ENCODE data around the gene ADTRP.

Gene ADTRP, protein sequence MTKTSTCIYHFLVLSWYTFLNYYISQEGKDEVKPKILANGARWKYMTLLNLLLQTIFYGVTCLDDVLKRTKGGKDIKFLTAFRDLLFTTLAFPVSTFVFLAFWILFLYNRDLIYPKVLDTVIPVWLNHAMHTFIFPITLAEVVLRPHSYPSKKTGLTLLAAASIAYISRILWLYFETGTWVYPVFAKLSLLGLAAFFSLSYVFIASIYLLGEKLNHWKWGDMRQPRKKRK

DNA sequence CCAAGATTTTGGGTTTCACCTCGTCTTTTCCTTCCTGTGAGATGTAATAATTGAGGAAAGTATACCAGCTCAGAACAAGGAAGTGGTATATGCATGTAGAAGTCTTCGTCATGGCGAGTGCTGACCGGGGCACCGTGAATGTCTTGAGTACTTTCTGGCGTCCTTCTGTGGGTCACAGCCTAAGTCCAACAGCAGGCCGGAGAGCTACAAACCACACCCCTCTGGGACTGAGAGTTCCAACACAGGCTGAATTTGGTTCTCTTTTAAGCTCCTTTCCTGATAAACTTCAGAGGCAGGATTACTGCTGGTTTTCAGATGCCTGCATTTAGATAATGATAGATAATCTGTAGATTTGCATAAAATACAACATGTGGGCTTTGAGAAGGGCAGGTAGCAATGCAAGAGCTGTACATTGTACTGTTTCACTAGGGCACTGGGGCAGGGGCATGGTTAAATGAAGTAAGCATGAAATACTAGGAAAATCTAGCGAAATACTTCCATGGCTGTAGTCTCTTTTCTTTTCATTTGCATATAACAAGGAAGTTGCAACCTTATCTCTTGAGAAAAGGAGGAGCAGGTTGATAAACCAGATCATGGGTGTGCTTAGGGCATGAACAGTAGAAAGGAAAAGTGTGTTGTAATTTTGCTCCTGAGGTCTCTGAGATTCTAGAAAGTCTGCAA is at the start of gene ADTRP:
TSS of gene ADTRP (minus strand) at position 156 of the 681 bp plus-strand sequence. CDS start at position 112, 44 bp downstream.
- no peak for DNase-seq

DNA sequence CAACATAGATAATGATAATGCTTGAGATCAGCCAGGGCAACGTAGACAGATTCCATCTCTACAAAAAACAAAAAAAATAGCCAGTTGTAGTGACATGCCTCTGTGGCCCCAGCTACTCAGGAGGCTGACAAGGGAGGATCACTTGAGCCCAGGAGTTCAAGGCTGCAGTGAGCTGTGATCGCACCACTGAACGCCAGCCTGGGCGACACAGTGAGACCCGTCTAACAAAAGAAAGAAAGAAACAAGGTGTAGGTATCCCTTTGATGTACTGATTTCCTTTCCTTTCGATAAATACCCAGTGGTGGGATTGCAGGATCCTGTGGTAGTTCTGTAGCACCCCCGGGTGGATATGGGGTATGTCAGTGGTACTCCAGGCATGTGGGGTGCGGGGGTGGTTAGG is 48.2 kb upstream of the ADTRP start:
- DNase-seq: no peak

DNA sequence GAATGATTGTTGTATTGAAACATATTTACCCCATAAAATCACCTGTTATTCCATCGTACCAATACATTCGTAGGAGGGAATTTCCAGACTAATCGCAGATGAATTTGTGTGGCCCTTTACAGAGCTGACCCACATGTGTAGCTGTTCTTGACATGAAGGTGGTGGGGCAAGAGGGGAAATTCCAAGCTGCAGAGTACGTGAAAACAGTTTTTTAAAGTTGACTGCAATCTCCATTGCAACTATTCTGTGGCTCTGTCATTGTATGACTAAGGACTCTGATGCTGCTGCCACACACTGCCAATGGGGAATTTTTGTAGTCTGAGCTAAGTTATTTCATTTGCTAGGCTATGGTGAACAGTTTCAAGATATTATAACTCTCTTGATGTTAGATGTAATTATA is 46.4 kb upstream of the ADTRP start:
- no peak for DNase-seq

DNA sequence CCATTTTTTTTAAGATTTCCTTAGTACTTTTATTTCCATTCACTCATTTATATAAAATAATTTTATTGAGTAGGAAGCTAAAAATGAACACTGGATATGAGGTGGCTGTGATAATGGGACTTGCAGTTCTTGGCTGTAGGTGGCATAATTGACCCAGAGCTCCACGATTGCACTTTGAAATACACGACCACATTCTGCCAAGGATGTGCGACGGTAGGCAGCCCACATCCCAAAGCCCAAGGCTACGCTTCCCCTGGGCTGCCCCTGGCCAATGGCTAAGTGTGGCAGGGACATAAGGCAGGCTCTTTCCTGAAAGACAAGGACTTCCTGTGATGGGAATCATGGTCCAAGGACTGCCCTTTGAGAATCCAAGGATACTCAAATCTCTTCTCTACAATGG is 43.7 kb upstream of the ADTRP start:
- no peak for DNase-seq

DNA sequence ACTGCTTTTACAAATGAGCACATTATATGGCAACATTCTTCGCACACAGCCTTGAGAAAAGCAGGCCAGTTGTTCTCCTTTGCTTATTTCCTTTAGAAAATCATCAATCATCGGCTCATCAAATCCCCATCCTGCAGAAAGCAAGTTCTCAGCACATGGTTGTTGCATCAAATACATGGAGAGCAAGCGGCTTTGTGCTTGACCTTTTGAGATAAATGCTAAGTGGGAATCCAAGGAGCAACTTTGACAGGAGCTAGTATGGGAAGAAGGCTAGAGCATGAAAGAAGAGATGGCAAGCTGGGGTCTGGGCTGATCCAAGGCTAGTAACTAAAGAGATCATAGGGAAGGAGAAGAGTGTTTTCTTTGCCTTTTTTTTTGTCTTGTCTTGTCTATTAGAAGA is 43.2 kb upstream of the ADTRP start:
- DNase-seq: no peak

DNA sequence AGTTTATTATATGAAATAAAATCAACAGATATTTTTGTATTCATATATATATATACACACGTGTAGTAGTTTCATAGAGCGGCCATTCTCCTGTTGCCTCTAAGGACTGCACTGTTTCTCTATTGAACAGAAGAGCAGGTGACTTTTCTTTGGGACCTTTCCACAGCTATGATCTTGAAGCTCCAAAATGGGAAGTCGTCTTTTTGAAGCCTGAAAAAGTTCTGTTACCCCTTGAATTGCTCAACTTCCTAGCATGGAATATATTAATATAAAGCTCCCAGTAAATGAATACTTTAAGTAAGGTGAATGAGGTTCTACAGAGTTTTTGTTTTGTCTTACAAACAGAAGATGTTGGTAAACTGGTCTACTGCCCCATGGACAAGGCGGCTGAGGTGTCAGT is 42.2 kb upstream of the ADTRP start:
- DNase-seq: no peak

DNA sequence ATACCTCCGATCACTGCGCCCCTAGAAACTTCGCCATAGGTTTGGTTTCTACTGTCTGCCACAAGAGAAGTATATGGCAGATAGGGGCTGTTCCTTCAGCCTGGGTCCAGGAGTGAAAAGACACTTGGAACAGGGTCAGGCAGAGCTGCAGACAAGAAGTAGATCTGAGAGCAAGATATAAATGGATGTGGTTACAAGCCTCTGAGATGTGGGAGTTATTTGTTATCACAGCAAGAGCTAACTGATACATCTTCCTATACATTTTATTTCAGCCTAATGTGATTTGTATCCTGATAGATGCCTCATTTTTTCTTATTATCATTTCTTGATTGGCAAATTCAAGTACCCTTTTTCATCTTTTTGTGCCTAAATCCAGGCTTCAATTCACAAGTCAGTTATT is 40.9 kb upstream of the ADTRP start:
- no peak for DNase-seq

DNA sequence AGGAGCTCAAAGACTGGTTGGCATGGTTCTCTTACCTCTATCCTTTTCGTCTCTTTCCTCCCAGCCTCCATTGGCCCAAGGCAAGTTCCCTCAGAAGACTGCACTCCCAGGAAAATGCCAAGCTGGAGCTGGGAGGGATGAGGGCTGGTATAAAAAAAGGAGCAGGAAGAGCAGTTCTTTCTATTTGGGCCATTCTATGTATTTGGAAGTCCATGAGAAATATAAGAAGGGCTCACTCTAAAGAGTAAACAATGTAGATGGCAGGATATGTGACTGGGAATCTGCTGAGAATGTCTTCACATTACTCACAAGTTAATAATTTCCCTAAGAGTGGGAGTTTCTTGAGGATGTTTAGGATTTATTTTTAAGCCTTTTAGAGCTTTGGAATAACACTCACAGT is 36.6 kb upstream of the ADTRP start:
- peak; percentile 29 for DNase-seq

DNA sequence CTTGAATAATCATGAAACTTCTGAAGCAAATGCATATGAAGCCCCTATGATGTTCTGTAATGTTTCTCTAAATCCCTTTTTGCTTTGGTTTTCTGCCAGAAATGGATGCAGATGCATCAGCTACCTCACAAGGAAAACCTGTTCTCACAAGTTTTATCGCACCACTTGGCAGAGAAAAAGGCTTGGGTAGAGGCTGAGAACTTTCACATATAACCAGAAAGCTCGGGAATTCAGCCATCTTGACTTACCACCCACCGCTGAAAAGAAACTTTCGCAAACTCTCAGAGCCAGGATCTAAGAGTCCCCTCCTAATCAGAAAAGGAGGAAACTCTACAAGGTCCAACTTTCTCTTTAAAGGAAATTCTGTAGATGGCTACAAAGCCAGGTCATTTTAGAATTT is 36.2 kb upstream of the ADTRP start:
- DNase-seq: no peak

DNA sequence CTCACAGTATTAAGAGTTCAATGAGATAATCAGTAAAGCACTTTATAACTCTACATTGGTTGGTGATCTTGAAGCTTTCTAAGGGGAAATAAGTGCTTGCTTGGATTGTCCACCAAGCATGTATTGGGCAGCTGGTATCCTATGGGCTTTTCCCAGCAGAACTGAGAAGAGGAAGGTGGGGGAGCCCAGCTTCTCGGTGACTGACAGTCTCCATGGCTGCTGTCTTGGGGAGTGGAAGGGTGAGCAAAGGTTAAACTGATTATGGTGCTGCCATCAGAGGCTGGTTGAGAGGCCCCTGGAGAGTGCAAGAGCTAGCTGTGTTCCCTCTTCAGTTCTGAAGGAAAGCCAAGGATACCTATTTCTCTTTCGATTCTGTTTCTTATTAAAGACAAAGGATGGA is 35.5 kb upstream of the ADTRP start:
- DNase-seq: no peak

DNA sequence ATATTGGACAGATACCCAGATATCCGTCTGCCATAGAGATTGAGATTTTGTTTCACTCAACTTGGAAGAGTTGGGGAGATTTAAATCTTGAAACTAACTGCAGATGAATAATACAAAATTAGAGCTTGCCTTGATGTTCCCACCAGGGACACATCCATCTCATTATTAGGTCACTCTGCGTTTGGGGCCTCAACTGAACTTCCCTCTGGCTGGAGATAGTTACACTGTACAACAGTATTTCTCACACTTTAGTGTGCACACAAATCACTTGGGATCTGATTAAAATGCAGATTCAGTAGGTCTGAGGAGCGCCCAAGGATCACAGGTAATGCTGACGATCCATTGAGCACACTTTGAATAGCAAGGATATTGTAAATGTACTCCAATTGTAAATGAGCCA is 35.0 kb upstream of the ADTRP start:
- no peak for DNase-seq

DNA sequence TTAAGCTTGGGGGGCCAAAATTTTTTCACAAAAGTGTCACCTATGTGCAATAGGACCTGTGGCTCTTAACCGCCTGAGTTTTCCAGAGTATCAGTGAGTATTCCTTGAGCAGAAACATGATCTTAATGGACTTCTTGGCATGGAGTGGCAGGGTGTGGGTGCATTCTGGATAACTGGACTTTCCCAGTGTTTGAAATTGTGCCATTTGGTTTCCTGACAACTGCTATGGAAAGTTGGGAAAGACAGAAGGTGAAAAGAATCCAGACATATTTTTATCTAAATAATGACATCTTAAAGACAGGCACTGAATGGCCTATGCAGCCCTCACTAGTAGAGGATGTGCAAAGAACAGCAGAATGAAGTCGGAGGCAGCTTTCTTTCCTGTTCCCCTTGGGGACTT is 34.3 kb upstream of the ADTRP start:
- no peak for DNase-seq

DNA sequence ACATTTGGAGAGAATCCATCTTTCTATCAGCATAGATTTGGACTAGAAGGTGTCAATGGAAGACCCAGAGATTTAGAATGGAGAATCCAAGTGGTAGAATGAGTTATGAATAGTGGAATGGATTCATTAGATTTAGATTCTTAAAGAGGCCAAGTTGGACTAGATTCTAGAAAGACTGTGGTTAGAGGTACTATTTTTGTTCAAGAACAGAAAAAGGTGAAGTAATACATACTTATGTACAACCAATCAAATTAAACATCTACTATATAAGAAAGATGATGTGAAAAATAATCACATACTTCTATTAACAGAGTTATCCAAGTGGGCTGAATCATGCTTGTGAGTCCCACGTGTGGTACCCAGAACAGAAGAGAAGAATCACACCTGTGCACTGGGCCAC is 33.8 kb upstream of the ADTRP start:
- DNase-seq: no peak

DNA sequence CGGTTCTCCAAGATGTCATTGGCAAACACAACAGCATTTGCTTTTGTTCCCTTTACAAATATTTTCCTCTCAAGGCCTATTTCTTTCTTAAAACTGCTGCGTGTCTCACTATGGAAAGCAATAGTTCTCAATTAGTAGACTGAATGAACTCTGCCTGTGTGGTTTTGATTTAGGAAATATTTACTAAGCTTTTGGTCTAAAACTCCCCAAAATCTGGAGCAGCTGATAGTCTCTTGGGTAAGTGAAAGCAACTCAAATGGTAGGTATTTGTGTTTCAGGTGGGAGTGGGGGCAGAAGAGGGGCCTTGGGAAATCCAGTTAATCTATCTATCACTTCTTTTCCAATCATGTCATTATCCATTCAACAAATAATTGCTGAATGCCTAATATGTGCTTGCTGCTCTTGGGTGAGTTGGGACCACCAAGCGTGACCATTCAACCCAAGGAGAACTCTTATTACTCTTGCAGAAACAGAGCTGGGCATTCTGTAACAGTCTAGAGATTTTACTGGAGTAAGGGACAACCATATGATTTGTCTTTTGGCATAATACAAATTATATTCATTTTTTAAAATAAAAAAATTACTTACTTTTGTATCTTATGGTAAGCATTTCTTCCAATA is 33.2 kb upstream of the ADTRP start:
- DNase-seq: no peak

DNA sequence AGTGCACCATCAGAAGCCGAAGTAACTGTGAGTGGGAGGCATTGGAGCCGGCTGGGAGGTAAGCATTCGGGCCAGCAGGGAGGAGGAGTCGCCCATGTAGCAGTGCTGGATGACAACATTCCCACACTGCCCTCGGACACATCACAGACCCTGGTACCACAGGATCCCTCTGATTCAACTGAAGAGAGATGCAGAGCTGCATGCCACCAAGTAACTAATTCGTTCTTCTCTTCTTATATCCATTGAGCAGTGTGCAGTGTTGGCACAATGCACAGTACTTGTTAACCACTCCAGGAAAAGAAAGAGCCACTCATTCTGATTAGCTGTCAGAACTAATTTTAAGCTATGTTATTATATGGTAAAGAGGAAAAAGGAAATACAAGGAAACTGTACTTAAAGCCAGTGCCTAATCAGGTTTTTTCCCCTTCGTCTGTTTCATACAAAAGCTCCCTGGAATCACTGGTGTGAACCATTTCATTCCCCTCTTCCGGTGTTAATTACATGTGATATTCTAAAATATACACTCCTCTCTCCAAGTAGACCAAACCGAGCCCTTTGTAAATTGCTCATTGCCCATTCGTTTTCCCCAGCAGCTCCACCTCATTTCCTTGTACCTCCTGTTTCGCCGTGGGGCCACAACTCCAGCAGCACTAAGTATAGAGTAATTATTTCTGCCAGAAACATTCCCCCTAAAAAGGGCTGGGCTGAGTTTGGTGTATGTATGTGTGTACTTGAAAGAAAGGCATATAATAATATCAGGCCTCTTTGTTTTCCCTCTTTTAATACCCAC is 32.4 kb upstream of the ADTRP start:
- no peak for DNase-seq

DNA sequence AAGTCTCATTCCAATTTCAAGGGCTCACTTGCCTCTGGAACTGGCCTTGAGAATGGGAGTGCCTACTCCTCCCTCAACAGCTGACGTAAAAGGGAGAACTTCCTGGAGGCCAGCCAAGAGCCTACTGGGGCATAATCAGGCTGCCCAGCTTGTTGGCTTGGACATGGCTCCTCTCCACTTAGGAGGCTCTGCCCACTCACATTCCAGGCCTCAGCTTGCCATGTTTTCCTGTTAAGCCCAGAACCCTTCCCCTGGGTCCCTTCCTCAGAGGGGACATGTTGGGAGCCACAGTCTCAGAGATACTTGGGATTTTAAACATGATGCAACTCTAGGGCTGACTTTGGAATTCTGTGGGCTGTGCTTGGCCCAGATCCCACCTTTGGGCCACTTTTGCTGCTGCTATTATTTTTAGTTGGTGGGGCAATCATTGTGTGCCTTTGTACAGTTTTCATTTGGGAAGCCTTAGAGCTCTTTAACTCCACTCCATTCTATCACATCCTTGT is 31.5 kb upstream of the ADTRP start:
- peak; percentile 82 for DNase-seq

DNA sequence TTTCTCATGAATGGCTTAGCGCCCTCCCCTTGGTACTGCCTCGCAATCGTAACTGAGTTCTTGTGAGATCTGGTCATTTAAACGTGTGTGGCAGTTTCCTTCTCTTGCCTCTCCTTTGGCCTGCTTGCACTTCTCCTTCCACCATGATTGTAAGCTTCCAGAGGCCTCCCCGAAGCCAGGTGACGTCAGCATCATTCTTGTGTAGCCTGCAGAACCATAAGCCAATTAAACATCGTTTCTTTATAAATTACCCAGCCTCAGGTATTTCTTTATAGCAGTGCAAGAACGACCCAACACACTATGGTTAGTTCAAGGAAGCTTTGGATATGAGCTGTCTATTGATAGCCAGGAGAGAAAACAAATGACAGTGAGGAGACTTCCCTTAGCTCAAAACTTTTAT is 29.5 kb upstream of the ADTRP start:
- no peak for DNase-seq

DNA sequence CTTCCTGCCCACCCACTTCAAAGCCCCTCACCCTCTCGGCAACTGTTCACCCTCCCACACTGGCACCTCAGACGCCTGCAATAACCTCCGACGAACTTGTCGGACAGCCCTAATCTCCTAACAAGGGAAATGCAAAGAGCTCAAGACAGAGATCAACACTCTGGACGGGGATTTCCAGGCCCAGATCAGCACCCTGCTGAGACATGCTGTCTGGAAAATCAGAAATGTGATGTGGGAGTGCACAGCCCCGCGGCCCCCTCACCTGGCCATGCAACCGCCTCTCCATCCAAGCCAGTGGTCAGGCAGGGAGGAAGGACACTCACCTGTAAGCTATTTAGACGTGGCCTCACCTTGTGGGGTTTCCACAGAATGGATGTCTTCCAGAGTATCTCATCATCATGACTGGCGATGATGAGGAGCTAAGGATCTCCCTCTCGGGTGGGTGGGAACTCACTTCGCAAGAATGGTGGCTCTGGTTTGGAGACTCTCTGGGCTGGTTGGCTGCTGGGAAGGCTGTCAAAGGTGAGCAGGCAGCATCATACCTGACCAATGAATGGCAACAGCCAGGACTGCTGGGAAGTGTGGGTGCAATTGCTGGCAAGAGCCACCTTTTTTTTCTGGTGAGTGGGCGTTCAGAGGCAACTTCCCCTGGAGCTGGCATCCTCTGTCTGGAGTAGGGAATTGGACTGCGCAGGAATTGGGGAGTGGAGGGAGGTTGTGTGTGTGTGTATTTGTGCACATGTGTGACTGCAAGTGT is 28.1 kb upstream of the ADTRP start:
- no peak for DNase-seq

DNA sequence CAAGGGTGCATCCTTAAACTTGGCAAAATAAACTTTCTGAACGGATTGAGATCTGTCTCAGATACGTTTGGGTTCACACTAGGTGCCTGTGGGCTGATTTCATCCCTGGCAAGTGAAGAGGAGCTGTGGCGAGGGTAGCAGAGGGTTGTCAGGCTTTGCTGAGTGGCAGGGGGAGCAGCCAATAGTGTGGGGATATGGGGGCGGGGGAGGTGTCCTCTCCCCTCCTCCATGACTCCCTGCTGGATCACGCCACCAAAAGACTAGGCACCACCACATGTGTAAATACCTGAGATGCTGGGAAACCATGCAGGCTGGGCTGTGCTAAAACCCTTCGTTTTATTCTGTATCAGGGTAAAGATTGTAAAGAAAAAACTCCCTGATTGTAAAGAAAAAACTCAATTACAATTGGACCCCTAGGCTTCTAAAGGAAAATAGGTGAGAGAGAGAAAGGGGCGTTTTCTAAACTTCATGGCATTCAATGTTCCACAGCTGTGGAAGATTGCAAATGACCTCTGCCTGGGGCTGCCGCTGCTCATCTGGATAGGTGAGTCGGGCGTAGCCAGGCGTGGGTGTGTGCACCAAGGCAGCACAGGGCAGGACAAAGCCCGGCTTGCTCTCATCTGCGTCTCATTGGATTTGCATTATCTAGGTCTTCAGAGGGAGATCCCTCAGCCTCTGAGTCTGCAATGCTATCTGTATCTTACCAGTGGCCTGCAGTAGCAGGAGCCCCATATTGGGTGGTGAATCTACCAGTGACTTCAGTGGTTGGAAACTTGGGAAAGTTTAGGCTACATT is 26.9 kb upstream of the ADTRP start:
- no peak for DNase-seq

DNA sequence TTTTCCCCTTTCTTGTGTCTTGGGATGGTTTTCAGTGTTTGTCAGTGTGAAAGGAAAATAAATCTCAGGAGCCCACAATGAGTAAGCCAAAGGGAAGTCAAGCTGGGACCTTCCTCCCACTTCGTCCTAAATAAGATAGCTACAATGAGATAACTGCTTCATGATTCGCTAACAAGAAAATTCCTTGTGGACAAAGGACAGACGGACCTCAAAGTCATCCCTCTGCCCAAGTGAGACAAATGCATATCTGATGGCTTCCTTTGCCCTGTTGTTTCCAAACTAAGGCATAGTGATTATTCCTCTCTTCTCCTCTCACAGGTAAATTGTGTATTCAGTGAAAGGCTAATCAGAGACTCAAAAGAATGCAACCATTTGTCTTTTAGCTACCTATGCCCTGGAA is 26.1 kb upstream of the ADTRP start:
- no peak for DNase-seq

DNA sequence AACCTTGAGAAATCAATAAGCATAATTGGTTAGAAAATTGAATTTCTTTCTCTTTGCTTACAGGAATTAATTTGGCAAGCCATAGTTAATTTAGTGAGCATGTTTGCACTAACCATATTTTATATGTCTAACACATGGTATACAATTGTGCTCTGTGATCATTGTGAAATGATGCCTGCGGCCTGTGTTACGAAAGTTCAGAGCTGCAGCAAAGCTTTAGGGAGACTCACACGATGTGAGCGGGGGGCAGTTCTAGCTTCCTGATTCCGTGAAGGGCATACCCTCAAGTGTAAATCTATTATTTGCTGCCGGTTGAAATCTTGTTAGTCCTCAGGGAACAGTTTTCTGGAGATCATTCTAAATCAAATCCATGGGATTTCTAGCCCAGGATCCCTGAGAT is 25.5 kb upstream of the ADTRP start:
- DNase-seq: no peak

DNA sequence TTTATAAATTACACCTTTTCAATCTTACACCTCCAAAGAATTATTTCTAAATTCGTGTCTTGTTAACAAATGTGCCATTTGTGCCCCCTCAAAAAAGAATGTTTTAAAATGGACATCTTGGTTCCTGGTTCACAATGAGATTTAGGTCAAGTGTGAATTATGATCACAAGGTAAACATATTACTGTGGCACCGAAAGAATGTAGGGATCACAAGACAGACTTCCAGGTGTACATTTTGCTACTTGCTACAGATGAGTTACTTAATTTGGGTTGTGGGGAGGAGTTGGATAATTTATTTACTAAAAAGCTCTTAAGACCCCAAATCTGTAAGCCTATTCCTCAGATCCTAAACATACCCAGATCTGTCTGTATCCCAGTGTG is 25.0 kb upstream of the ADTRP start:
- peak; percentile 74 for DNase-seq
